GM13976 (cell line): ENCODE data around the gene GBE1.
A peak's percentile ranks its signal among the peaks of the same experiment; 100 is the strongest.

ENCODE experiments used
- DNase-seq: peaks from one replicate; pipeline ENCODE4 v3.0.0; 2012; ENCODE audit warnings: low spot score
- CTCF ChIP-seq: IDR thresholded peaks from 2 replicates; pipeline ENCODE4 v1.5.1; 2012; ENCODE audit warnings: borderline replicate concordance, mild to moderate bottlenecking; ENCODE audit not compliant: insufficient read depth; ENCODE audit errors: extremely low read depth, missing control alignments, control extremely low read depth
- in situ Hi-C: fragments of 300-500 bp; cut with MboI; formaldehyde crosslinking; loops from one replicate; pipeline ENCODE4 v1.12.0; 2022; ENCODE audit warnings: low sequenced_read_pairs, mixed read lengths, inconsistent platforms; ENCODE audit not compliant: unreplicated experiment

The GBE1 gene

DNA sequence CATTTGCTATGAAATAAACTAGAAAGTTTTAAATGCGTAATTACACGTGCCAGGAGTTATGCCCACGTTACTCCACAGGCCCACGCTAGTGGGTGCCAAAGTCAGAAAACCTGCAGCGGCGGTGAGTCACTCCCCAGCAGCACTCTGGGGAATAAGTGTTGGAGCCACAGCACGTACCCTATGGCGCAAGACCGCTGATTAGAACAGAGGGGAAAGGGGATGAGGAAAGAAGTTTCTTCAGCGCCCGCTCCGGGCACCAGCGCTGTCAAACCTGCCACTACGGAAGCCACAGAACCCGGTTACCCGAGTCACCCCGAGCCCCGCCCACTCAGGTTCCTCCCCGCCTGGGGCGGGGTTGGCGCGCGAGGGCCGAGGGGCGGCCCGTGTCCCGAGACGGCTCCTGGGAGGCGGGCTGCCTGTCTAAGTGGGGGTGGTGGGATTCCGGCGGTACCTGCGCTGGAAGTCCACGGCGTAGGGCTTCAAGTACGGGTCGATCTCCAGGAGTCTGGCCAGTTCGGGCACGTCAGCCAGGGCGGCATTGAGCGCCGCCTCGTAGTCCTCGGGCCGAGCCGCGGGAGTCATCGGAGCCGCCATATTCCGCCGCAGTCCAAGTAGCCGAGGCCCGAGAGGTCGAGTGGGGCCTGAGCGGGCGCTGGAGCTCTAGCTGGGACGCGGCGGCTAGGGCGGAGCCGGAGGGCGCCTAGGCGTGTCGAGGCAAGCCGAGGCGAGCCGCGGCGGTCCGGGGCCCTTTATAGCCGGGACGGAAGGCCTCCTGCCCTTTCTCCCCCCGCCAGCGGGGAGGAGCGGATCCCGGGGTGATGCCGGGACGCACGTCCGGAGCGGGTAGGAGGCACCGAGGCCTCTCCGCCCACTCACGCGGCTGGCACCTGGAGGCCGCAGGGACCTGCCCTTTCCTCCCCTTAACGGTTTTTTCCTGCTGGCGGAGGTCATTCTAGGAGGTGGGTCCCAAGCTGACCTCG is at the start of gene GBE1:
Gene GBE1, minus strand, starts transcription at position 722 of the 980 bp plus-strand sequence. Its CDS starts 128 bp downstream, at position 594.
- DNase-seq: peak; percentile 91
- in situ Hi-C loops: no loop called here
- TF ChIP-seq CTCF: no peak

DNA sequence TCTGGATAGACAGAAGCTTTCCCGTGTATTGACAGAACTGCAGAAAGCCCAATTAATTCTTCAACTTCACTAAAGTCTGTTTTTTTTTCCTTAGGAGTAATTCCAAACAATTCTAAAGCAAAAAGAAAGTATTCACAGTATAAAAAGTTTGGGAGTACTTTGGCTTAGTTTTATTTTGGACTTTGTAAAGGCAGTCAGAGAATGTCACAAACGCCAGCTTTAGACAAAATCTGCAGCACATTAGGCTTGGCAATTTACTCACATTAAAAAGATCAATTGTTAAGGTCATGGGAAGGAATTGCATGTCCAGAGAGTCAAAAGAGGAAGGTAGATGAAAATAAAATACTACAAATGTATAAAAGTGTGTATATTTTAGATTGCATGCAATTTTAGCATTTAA is 47.5 kb upstream of the GBE1 start:
- no peak for DNase-seq
- no peak for TF ChIP-seq CTCF
- in situ Hi-C loops: no loop called here

DNA sequence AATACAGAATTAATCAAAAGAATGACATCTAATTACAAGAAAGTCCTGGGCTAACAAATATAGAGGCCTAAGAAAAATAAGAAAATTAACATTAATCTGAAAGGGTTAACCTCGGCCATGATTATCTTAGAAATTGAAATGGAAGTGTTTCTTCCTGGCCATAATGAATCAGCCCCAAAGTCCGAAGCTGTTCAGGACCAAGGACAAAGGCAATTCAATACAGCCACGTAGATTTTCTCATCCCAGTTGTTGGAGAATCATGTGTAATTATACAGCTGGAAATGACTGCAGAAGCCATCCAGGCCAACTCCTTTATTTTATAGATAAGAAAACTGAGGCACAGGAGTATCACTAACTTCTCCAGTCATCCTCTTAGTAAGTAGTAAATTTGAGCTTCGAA is 38.0 kb upstream of the GBE1 start:
- DNase-seq: no peak
- in situ Hi-C loops: no loop called here
- no peak for TF ChIP-seq CTCF

GRCh38 chr3:81793410-81793809 is 32.0 kb upstream of the GBE1 start:
- in situ Hi-C loops: no loop called here
- no peak for TF ChIP-seq CTCF
- no peak for DNase-seq

DNA sequence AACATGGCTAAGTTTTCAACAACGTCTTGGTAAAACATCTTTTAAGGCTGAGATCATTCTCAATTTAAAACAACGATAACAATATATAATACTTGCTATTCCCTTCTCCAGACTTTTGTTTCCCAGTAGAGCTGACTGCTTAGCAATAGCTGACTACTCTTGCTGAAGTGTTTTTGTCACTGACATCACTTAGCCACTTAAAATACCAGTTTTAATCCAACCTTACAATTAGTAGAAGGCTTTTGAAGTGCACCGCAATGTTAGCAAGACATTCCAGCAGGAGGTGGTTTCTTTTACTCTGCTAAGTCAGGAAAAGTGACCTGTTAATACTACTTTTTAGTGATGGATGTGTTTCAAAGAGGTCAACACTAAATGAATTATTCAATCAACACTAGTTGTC is 28.7 kb upstream of the GBE1 start:
- TF ChIP-seq CTCF: no peak
- in situ Hi-C loops: no loop called here
- DNase-seq: no peak

DNA sequence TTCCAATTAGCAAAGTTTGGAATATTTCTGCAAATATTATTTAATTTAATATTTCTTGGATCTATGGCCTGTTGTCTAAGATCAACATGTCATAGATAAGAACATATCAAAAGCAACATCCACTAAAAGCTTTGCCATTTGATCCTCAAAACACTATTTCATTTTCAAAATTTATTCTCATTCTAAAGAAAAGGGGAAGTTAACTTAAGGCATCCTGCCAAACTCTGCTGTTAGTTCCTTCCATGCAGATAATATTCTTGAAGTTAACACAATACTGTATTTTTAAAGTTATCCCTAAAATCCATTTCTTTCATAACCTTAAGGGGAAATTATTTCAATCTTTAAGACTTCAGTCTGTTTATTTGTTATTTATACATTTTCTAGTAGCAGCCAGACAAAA is 28.2 kb upstream of the GBE1 start:
- TF ChIP-seq CTCF: no peak
- in situ Hi-C loops: no loop called here
- no peak for DNase-seq

GRCh38 chr3:81788610-81789009 is 27.2 kb upstream of the GBE1 start:
- TF ChIP-seq CTCF: no peak
- peak; percentile 50 for DNase-seq
- in situ Hi-C loops: no loop called here
